Upper lobe of left lung (tissue), 6 donors: ENCODE results near the gene RNF213. TPM values are rescaled to one million over a fixed set of nuclear protein-coding genes. Genes with fewer than 3 reads are reported as not detected.

Experiments used
- ATAC-seq, 2 donors: fragments of 200-7000 bp; cut with Tn5 transposase; one replicate each; pipeline ENCODE4 v1.9.1; 2022; ENCODE audit warnings: mild to moderate bottlenecking in 2 of 2, moderate library complexity in 2 of 2; ENCODE audit not compliant: low FRiP score in 2 of 2
- DNase-seq, 2 donors: peaks; one replicate each; pipeline ENCODE4 v3.0.0-alpha.2; 2019 to 2020
- H3K27ac ChIP-seq, 4 donors: fragments of 200-600 bp; sonication (generic); one replicate each; pipeline ENCODE4 v1.5.1; 2016 to 2019
- H3K27me3 ChIP-seq, 4 donors: fragments of 200-600 bp; sonication (generic); one replicate each; pipeline ENCODE4 v1.5.1; 2017 to 2019
- H3K36me3 ChIP-seq, 4 donors: fragments of 200-600 bp; sonication (generic); one replicate each; pipeline ENCODE4 v1.5.1; 2016 to 2019
- H3K4me1 ChIP-seq, 4 donors: fragments of 200-600 bp; sonication (generic); one replicate each; pipeline ENCODE4 v1.5.1; 2018 to 2019
- H3K4me3 ChIP-seq, 4 donors: fragments of 200-600 bp; sonication (generic); one replicate each; pipeline ENCODE4 v1.5.1; 2017 to 2019; ENCODE audit warnings: mild to moderate bottlenecking in 2 of 4, moderate library complexity in 1 of 4
- H3K9me3 ChIP-seq, 4 donors: fragments of 200-600 bp; sonication (generic); one replicate each; pipeline ENCODE4 v1.5.1; 2018 to 2019
- EP300 ChIP-seq, 4 donors: sonication (generic); formaldehyde crosslinking; IDR thresholded peaks; one replicate each; pipeline ENCODE4 v1.5.1; 2017; ENCODE audit warnings: antibody characterized with exemption in 4 of 4, control low read depth in 2 of 4
- POLR2A ChIP-seq, 4 donors: fragments of 450-650 bp; IDR thresholded peaks; one replicate each; pipeline ENCODE4 v1.5.1; 2016 to 2017; ENCODE audit warnings: antibody characterized with exemption in 4 of 4, mild to moderate bottlenecking in 2 of 4
- POLR2AphosphoS5 ChIP-seq, 2 donors: sonication (generic); formaldehyde crosslinking; IDR thresholded peaks; one replicate each; pipeline ENCODE4 v1.5.1; 2017; ENCODE audit warnings: antibody characterized with exemption in 2 of 2
- WGBS, 2 donors: methylation state at CpG; one replicate each; pipeline ENCODE4 v1.1.5; 2017 to 2018; 5-methylcytosine and 5-hydroxymethylcytosine counted together
- total RNA-seq, 6 donors: library from RNA; depleted of rRNA in 4 of 6; stranded (reverse); fragments of >200 nt in 4 of 6; gene quantifications; one replicate each; pipeline versions ENCODE4 v1.1.0 to v1.2.1, GENCODE V29; 2016 to 2021
- TF ChIP-seq, protein P1 (sequence below), 6 experiments: fragments of 450-650 bp in 4 of 6; fragments of 200-600 bp in 2 of 6; sonication (generic) in 2 of 6; IDR thresholded peaks; one replicate each; pipeline ENCODE4 v1.5.1; 2016 to 2019; ENCODE audit warnings: antibody characterized with exemption in 6 of 6
- donor health status: DM: no; HTN: no; CAD: no; lungs with moderate emphysema.
- donor health status: DM: no; HTN: yes; CAD: no; lungs with severe emphysema.

Gene RNF213
- total RNA-seq, 6 donors from 2014 or later = 135 to 619 (median 207) TPM

DNA sequence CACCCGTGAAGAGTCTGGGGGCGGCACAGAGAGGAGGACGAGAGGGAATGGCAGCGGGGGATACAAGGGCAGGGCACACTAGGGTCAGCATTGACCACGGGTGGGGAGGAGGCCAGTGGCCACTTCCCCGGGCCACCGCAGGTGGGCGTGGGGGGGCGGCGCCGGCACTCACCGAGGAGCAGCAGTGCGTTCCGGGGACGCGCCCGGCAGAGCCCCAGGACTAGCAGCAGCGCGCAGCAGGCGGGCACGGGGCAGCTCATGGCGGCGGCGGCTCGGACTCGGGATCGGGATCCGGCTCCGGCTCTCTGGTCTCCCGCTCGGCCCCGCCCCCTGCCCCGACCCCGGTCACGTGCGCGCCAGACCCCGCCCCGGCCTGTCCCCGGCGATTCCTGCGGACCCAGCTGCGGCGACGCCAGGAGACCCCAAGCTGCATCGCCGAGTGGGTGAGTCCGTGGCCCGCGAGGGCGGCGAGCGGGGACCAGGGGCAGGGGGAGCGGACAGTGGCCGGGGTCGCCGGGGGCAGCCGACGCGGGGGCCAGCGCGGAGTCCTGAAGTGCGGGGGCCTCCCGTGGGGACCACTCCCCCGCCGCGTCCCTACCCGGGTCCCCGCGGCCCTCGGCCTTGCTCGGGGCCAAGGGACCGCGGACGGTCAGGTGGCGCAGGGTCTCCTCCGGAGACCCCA lies 40.5 kb upstream of the RNF213 start, which contains the start of the genes SGSH and SLC26A11:
TSS of gene SGSH (minus strand) at position 280 of the 682 bp plus-strand sequence. CDS start at position 260, 20 bp downstream.
TSS of gene SLC26A11 (plus strand) at position 374 of the 682 bp plus-strand sequence. CDS start 1,134 bp downstream, outside the sequence.
- Histone ChIP-seq H3K9me3 (no peaks in the 10 kb centered on the region), H3K36me3 (peaks cover 0 to 38% (median 13%) of the 10 kb centered on the region in 4 donors), H3K4me1 (peaks cover 17 to 41% (median 28%) of the 10 kb centered on the region in 4 donors), H3K27me3 (no peaks in the 10 kb centered on the region), H3K27ac (peak within 1 kb of the TSS; percentile 87 to 94 (median 92)), H3K4me3 (peak within 1 kb of the TSS; percentile 69 to 93 (median 81))
- DNase-seq = peak; percentile 87 to 97
- peak; percentile 71 to 94 for ATAC-seq
- TF ChIP-seq EP300 (IDR thresholded peaks at IDR 0.05) (no peak), POLR2A (IDR thresholded peaks at IDR 0.05) (peak in 2 of 4 donors; percentile 53 to 75), POLR2AphosphoS5 (IDR thresholded peaks at IDR 0.05) (peak; percentile 28 to 75)
- TF ChIP-seq, protein P1, sequence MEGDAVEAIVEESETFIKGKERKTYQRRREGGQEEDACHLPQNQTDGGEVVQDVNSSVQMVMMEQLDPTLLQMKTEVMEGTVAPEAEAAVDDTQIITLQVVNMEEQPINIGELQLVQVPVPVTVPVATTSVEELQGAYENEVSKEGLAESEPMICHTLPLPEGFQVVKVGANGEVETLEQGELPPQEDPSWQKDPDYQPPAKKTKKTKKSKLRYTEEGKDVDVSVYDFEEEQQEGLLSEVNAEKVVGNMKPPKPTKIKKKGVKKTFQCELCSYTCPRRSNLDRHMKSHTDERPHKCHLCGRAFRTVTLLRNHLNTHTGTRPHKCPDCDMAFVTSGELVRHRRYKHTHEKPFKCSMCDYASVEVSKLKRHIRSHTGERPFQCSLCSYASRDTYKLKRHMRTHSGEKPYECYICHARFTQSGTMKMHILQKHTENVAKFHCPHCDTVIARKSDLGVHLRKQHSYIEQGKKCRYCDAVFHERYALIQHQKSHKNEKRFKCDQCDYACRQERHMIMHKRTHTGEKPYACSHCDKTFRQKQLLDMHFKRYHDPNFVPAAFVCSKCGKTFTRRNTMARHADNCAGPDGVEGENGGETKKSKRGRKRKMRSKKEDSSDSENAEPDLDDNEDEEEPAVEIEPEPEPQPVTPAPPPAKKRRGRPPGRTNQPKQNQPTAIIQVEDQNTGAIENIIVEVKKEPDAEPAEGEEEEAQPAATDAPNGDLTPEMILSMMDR (IDR thresholded peaks at IDR 0.05) = peak in 2 of 6 experiments; percentile 8 to 38
- WGBS, 2 donors = 0% methylated on average over 4 to 26 of the region's 77 CpGs

DNA sequence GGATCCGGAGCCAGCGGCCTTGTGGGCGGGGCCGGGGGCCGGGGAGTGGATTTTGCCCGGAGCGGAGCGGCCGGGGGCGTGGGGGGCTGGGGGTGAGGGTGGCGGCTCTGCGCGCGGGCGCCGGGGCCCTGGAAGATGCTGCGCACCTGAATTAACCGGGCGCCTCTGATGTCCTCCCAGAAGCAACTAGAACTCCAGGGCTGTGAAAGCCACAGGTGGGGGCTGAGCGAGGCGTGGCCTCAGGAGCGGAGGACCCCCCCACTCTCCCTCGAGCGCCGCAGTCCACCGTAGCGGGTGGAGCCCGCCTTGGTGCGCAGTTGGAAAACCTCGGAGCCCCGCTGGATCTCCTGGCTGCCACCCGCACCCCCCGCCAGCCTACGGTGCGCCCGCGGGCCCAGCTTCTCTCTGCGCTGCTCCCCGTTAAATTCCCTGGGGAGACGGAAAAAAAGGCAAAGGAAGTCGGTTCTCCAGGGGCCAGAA lies 39.9 kb upstream of the RNF213 start:
- Histone ChIP-seq H3K9me3 (no peaks in the 10 kb centered on the region), H3K4me1 (peaks cover 17 to 41% (median 28%) of the 10 kb centered on the region in 4 donors), H3K27ac (peak overlapping the region; percentile 87 to 94 (median 92)), H3K4me3 (peak overlapping the region; percentile 69 to 93 (median 81)), H3K27me3 (no peaks in the 10 kb centered on the region), H3K36me3 (peaks cover 0 to 34% (median 10%) of the 10 kb centered on the region in 4 donors)
- no peak for TF ChIP-seq EP300 (IDR thresholded peaks at IDR 0.05)
- TF ChIP-seq, protein P1 (IDR thresholded peaks at IDR 0.05) = no peak
- TF ChIP-seq POLR2A (IDR thresholded peaks at IDR 0.05) = no peak
- no peak for TF ChIP-seq POLR2AphosphoS5 (IDR thresholded peaks at IDR 0.05)
- peak in 1 of 2 donors; percentile 90 for DNase-seq
- WGBS, 2 donors = 0 to 20% methylated on average over 2 to 22 of the region's 41 CpGs
- peak in 1 of 2 donors; percentile 38 for ATAC-seq

DNA sequence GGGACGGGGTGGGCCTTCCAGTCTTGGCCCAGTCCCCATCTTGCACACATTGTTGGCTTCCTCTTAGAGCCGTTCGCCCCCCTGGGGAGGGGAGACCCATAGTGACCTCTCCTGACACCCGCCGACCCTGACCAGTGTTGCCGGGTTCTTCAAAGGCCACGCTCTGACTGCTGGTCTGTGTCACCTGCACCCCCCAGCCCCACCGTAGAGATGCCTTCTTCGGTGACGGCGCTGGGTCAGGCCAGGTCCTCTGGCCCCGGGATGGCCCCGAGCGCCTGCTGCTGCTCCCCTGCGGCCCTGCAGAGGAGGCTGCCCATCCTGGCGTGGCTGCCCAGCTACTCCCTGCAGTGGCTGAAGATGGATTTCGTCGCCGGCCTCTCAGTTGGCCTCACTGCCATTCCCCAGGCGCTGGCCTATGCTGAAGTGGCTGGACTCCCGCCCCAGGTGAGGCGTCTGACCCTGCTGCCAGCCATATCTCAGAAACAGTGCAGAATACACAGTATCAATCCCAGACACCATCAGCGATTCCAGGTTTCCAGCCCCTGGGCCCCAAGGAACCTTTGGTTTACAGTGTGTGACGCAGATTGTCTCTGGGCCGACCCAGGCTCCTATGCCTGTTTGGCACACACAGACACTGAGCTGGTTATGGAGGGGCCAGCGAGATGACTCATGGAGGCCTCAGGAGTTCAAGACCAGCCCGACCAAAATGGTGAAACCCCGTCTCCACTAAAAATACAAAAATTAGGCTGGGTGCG lies 39.1 kb upstream of the RNF213 start:
- ATAC-seq = no peak
- H3K4me1 ChIP-seq = peaks cover 17 to 41% (median 28%) of the 10 kb centered on the region in 4 donors
- WGBS, 2 donors = 79 to 88% methylated on average over 10 to 23 of the region's 29 CpGs
- H3K36me3 ChIP-seq = peaks cover 0 to 28% (median 9%) of the 10 kb centered on the region in 4 donors
- no peak for TF ChIP-seq POLR2AphosphoS5 (IDR thresholded peaks at IDR 0.05)
- TF ChIP-seq, protein P1 (IDR thresholded peaks at IDR 0.05) = no peak
- no peak for TF ChIP-seq EP300 (IDR thresholded peaks at IDR 0.05)
- no peak for TF ChIP-seq POLR2A (IDR thresholded peaks at IDR 0.05)
- peak in 1 of 2 donors; percentile 74 for DNase-seq
- H3K27me3 ChIP-seq = no peaks in the 10 kb centered on the region
- H3K9me3 ChIP-seq = no peaks in the 10 kb centered on the region
- H3K27ac ChIP-seq = peak overlapping the region in 2 of 4 donors; percentile 91 to 93
- peak overlapping the region; percentile 69 to 93 (median 81) for H3K4me3 ChIP-seq

- no peak for DNase-seq
- Histone ChIP-seq H3K36me3 (peaks cover 0 to 22% (median 10%) of the 10 kb centered on the region in 4 donors), H3K4me1 (peaks cover 17 to 41% (median 28%) of the 10 kb centered on the region in 4 donors), H3K27me3 (no peaks in the 10 kb centered on the region), H3K4me3 (no peak overlapping the region), H3K27ac (no peak overlapping the region), H3K9me3 (no peaks in the 10 kb centered on the region)
- no peak for ATAC-seq
- no peak for TF ChIP-seq EP300 (IDR thresholded peaks at IDR 0.05)
- no peak for TF ChIP-seq POLR2AphosphoS5 (IDR thresholded peaks at IDR 0.05)
- TF ChIP-seq, protein P1 (IDR thresholded peaks at IDR 0.05) = no peak
- TF ChIP-seq POLR2A (IDR thresholded peaks at IDR 0.05) = no peak
- 90 to 92% methylated on average over 11 to 18 of the region's 18 CpGs for WGBS, 2 donors
Measured at GRCh38 chr17:80222376-80223141, 38.1 kb upstream of the RNF213 start.
